Muscle layer of duodenum (tissue), 2 donors: ENCODE results near the gene ENDOG.
A peak's percentile ranks its signal among the peaks of the same experiment; 100 is the strongest.
"Not testable (repeated sequence)": the region's sequence is repeated elsewhere in the genome, so short reads cannot be mapped to it uniquely, and the experiment has no call there.

Experiments
- H3K27ac ChIP-seq: one replicate; pipeline ENCODE4 v1.7.0; 2013; ENCODE audit warnings: mild to moderate bottlenecking, low read length
- H3K27me3 ChIP-seq: one replicate; pipeline ENCODE4 v1.7.0; 2013; ENCODE audit warnings: low read depth, mild to moderate bottlenecking, control low read depth, low read length
- H3K36me3 ChIP-seq, 2 donors: one replicate each; pipeline ENCODE4 v1.7.0; 2013; ENCODE audit warnings: low read length in 2 of 2, control low read depth in 1 of 2, mild to moderate bottlenecking in 1 of 2; ENCODE audit not compliant: insufficient read depth in 2 of 2, control insufficient read depth in 1 of 2
- H3K4me1 ChIP-seq, 2 donors: one replicate each; pipeline ENCODE4 v1.7.0; 2013; ENCODE audit warnings: low read length in 2 of 2, mild to moderate bottlenecking in 2 of 2, control low read depth in 1 of 2, moderate library complexity in 1 of 2; ENCODE audit not compliant: insufficient read depth in 2 of 2, control insufficient read depth in 1 of 2
- H3K4me3 ChIP-seq, 2 donors: one replicate each; pipeline ENCODE4 v1.7.0; 2013; ENCODE audit warnings: low read length in 2 of 2, low read depth in 1 of 2, mild to moderate bottlenecking in 1 of 2
- H3K9me3 ChIP-seq, 2 donors: one replicate each; pipeline ENCODE4 v1.7.0; 2013; ENCODE audit warnings: low read length in 2 of 2, control low read depth in 1 of 2, mild to moderate bottlenecking in 1 of 2; ENCODE audit not compliant: control insufficient read depth in 1 of 2
- donor health status: healthy.

Gene ENDOG

DNA sequence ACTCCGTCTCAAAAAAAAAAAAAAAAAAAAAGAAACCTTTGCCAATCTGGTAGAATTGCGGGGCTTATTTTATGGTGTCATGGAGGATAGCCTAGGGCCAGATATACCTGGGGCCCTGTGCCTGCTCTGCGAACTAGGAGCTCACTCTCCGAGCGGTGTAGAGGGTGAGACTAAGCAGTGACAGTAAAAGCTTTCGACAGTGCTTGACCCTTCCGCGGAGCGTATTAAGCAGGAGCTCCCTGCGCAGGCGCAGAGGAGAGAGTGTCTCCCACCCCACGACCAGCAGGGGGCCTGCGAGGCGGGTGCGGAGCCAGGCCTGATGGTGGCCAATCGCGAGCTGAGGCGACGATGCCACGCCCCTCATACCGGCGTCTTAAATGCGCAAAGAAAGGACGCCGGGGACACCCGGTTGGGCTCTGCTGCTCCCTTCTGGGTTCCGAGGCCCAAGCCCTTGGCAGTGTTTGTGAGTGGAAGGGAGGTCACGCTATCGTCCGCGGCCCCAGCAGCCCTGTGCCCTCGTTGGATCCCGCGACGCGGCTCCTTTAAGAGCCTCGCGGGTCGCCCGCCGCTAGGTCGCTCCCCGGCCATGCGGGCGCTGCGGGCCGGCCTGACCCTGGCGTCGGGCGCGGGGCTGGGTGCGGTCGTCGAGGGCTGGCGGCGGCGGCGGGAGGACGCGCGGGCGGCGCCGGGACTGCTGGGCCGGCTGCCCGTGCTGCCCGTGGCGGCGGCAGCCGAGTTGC lies at the start of gene ENDOG:
Gene ENDOG (plus strand): TSS at position 402 of the 740 bp plus-strand sequence. CDS start 185 bp downstream, at position 587.
- H3K36me3 ChIP-seq = peaks cover 8 to 18% of the 10 kb centered on the region in 2 donors
- peaks cover 0 to 14% of the 10 kb centered on the region in 2 donors for H3K4me1 ChIP-seq
- no peaks in the 10 kb centered on the region for H3K27me3 ChIP-seq
- H3K27ac ChIP-seq = no peak within 1 kb of the TSS
- peak within 1 kb of the TSS; percentile 59 to 78 for H3K4me3 ChIP-seq
- no peaks in the 10 kb centered on the region for H3K9me3 ChIP-seq

DNA sequence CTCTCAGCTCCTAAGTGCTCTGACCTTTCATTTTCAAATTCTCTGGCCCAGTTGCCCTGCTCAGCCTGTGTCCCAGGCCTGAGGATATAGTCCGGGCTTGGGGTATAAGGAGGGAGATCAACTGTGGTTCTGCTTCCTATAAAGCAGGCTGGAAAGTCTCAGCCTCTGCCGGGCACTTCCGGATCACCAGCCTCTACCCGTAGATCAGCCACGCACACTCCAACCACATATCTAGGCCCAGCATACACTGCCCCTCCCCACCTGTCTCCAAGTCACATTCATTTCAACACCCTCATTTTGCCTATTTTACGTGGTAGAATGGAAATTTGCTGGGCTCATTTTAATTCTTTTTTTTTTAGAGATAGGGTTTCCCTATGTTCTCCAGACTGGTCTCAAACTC lies 49.7 kb upstream of the ENDOG start:
- no peaks in the 10 kb centered on the region for H3K27me3 ChIP-seq
- H3K4me3 ChIP-seq = no peak overlapping the region
- no peaks in the 10 kb centered on the region for H3K9me3 ChIP-seq
- H3K27ac ChIP-seq = no peak overlapping the region
- peaks cover 2 to 9% of the 10 kb centered on the region in 2 donors for H3K36me3 ChIP-seq
- H3K4me1 ChIP-seq = peaks cover 0 to 19% of the 10 kb centered on the region in 2 donors

DNA sequence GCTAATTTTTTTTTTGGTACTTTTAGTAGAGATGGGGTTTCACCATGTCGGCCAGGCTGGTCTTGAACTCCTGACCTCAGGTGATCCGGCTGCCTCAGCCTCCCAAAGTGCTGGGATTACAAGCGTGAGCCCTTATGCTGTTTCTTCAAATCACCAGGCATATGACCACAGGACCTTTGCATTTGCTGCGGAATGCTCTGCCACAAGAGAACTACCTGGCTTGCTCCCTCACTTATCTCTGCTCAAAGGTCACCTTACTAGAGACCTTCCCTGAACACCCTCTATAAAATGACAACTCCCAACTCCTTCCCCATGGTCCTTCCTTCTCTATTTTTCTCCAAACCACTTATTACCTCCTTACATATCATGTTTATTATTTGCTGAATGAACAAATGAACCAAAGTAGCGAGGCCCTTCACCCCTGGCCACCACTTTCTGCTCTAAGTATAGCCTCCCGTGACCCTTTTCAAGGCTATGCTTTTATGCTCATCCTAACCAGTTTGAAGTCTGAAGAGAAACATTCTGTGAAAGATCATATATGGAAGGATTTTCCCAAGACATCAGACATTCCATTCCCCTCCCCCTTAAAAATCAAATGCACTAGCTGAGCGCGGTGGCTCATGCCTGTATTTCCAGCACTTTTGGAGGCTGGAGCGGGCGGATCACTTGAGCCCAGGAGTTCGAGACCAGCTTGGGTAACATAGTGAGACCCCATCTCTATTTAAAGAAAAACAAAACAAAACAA lies 47.8 kb upstream of the ENDOG start:
- peaks cover 0 to 15% of the 10 kb centered on the region in 2 donors for H3K4me1 ChIP-seq
- no peaks in the 10 kb centered on the region for H3K27me3 ChIP-seq
- peaks cover 0 to 6% of the 10 kb centered on the region in 2 donors for H3K36me3 ChIP-seq
- H3K27ac ChIP-seq = peak overlapping the region; percentile 84
- H3K9me3 ChIP-seq = no peaks in the 10 kb centered on the region
- H3K4me3 ChIP-seq = peak overlapping the region; percentile 96 to 97

DNA sequence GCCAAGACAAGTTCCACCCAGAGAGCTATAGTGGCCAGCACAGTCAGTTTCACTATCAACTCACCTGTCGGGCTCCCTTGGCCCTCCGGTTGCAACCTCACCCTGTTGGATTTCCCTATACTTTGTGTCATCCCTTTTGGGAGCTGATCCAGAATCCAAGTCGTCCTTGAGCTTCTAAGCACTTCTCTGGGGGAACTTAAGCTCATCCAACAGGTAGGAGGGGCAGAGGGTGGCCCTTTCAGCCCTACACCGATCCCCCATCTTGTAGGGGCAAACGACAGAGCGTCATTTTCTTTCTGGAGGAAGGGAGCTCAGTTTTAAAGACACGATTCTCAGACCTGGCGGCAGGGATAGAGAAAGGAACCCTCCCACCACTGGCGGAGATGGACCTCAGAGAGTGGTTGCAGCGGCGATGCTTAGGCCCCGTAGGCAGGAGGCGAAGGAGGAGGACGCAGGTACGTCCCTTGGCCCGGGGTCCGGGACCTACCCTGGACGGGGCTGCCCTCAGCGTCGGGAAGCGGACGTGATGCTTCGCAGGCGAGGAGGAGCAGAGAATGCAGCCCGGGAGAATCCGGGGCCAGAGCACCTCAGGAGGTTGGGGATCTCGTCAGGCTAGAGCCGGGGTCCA lies 47.1 kb upstream of the ENDOG start:
- H3K27ac ChIP-seq = peak overlapping the region; percentile 84
- H3K9me3 ChIP-seq = no peaks in the 10 kb centered on the region
- H3K4me3 ChIP-seq = peak overlapping the region; percentile 96 to 97
- H3K27me3 ChIP-seq = no peaks in the 10 kb centered on the region
- peaks cover 0 to 15% of the 10 kb centered on the region in 2 donors for H3K4me1 ChIP-seq
- peaks cover 0 to 6% of the 10 kb centered on the region in 2 donors for H3K36me3 ChIP-seq

DNA sequence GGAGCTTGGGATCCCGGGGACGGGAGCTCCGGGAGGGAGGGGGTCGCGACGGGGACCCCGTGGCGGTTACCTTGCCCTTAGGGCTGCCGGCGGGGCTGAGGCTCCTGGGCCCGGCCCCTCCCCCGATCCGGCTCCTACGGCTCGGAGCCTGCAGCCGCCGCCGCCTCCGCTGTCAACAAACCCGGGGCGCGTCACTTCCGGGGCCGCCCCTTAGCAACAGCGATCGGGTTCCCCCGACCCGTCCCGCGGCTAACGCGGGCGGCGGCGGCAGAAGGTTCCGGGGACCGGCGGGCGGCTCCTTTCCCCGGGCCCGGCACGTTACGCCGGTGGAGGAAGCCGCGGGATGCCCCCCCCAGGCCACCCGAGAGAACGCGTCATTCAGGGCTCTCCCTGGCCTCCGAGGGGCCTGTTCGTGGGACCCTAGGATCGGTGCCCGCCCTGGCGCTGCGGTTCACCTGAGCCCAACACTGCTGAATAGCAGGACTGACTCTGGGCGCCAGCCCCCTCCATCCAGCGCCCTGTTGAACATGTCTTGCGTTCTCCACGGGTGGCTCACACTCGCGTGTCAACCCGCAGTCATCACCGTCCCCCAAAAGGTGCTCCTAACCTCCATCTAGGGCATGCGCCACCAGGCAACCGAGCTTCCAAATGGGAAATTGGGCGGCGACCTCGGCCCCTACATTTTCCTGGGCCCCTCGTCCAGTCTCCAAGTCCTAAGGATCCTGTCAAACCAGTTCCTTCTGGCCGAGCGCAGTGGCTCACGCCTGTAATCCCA lies 46.4 kb upstream of the ENDOG start, which contains the start of gene ZER1:
Gene ZER1 (minus strand): TSS at position 183 of the 775 bp plus-strand sequence. CDS start 16,362 bp downstream, outside the sequence.
- H3K27me3 ChIP-seq = no peaks in the 10 kb centered on the region

DNA sequence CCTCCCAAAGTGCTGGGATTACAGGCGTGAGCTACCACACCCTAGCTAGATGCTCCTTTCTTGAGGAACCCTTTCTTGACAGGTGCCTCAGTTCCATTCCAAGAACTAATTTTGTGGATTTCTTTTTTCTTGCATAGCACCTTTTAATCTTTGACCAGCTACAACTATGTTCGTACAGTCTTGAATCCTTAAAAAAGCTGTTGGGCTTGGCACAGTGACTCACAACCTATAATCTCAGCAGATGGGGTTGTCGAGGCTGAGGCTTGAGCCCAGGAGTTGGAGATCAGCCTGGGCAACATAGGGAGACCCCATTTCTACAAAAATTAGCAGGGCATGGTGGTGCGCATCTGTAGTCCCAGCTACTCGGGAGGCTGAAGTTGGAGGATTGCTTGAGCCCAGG lies 45.3 kb upstream of the ENDOG start:
- Histone ChIP-seq H3K9me3 (no peaks in the 10 kb centered on the region), H3K4me3 (no peak overlapping the region), H3K27ac (no peak overlapping the region), H3K27me3 (no peaks in the 10 kb centered on the region), H3K4me1 (peaks cover 0 to 15% of the 10 kb centered on the region in 2 donors), H3K36me3 (no peaks in the 10 kb centered on the region)

More for the DNA sequence above, 46.4 kb upstream of the ENDOG start, which contains the start of gene ZER1:
- peak within 1 kb of the TSS; percentile 96 to 97 for H3K4me3 ChIP-seq
- no peaks in the 10 kb centered on the region for H3K9me3 ChIP-seq
- peaks cover 0 to 15% of the 10 kb centered on the region in 2 donors for H3K4me1 ChIP-seq
- H3K36me3 ChIP-seq = peaks cover 0 to 6% of the 10 kb centered on the region in 2 donors
- peak within 1 kb of the TSS; percentile 90 for H3K27ac ChIP-seq

DNA sequence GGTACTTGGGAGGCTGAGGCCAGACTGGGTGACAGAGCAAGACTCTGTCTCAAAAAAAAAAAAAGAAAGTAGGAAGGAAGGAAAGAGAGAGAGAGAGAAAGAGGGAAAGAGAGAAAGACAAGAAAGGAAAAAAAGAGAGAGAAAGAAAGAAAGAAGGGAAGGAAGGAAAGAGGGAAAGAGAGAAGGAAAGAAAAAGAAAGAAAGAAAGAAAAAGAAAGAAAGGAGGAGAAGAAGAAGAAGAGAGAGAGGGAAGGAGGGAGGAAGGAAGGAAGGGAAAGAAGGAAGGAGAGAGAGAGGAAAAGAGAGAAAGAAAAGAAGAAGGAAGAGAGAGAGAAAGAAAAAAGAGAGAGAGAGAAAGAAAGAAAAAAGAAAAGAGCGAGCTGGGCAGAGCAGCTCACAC lies 43.5 kb upstream of the ENDOG start:
- H3K27me3 ChIP-seq = no peaks in the 10 kb centered on the region
- H3K27ac ChIP-seq = no peak overlapping the region
- no peak overlapping the region for H3K4me3 ChIP-seq
- H3K36me3 ChIP-seq = no peaks in the 10 kb centered on the region
- H3K4me1 ChIP-seq = peaks cover 0 to 13% of the 10 kb centered on the region in 2 donors
- no peaks in the 10 kb centered on the region for H3K9me3 ChIP-seq

DNA sequence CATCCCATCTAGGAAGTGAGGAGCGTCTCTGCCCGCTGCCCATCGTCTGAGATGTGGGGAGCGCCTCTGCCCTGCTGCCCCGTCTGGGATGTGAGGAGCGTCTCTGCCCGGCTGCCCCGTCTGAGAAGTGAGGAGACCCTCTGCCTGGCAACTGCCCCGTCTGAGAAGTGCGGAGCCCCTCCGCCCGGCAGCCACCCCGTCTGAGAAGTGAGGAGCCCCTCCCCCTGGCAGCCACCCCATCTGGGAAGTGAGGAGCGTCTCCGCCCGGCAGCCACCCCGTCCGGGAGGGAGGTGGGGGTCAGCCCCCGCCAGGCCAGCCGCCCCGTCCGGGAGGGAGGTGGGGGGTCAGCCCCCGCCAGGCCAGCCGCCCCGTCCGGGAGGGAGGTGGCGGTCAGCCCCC lies 38.2 kb upstream of the ENDOG start:
- not testable (repeated sequence) for H3K4me1 ChIP-seq, H3K27ac ChIP-seq, H3K9me3 ChIP-seq, H3K27me3 ChIP-seq, H3K36me3 ChIP-seq, H3K4me3 ChIP-seq

DNA sequence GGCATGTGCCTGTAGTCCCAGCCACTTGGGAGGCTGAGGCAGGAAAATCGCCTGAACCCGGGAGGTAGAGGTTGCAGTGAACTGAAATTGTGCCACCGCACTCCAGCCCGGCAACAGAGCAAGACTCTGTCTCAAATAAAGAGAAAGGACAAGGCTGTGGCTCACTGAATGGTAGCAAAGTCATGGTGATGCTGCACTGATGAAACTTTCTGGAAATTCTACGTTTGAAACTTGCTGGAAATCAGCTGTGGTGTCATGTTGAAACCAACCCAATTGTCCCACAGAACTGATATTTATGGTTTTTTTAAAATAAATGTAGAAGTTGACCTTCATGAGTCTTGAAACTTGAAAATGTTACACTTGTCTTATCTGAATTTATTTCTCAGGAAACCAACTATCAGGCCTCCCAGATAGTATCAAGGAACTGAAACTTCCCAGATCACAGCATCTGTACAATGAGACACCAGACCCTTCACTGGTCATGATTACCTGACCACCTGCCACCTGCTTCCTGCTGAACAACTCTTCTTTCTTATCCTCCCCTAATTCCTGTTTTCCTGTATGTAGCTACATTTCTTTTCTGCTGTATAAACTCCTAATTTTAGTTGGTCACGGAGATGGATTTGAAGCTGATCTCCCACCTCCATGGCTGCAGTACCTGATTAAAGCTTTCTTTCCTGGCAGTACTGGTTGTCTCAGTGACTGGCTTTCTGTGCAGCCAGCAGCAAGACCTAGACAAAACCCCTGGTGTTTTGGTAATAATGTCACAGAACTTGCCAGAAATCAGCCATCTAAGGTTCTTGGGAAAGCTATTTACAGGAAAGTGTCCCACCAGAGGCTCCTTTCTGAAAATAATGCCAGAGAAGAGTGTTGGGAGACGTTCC lies 36.9 kb upstream of the ENDOG start:
- no peak overlapping the region for H3K27ac ChIP-seq

DNA sequence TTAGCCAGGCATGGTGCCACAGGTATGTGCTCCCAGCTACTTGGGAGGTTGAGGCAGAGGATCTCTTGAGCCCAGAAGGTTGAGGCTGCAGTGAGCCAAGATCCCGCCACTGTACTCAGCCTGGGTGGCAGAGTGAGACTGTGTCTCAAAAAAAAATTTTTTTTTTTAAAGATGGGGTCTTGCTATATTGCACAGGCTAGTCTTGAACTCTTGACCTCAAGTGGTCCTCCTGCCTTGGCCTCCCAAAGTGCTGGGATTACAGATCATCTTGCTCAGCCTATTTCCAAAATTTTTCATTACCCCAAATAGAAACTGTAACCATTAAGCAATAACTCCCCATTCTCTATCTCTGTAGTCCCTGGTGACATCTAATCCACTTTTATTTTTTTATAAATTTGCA lies 35.6 kb upstream of the ENDOG start:
- Histone ChIP-seq H3K4me1 (peaks cover 0 to 11% of the 10 kb centered on the region in 2 donors), H3K4me3 (no peak overlapping the region), H3K27ac (no peak overlapping the region)

More for the DNA sequence above, 36.9 kb upstream of the ENDOG start:
- Histone ChIP-seq H3K27me3 (no peaks in the 10 kb centered on the region), H3K9me3 (no peaks in the 10 kb centered on the region), H3K36me3 (no peaks in the 10 kb centered on the region), H3K4me3 (no peak overlapping the region), H3K4me1 (peaks cover 0 to 5% of the 10 kb centered on the region in 2 donors)

More for the DNA sequence above, 35.6 kb upstream of the ENDOG start:
- no peaks in the 10 kb centered on the region for H3K36me3 ChIP-seq
- no peaks in the 10 kb centered on the region for H3K9me3 ChIP-seq
- no peaks in the 10 kb centered on the region for H3K27me3 ChIP-seq
